T-cell (primary cell): Measurements from ENCODE around the gene ACTL6A. TPM values are rescaled to one million over a fixed set of nuclear protein-coding genes. Genes with fewer than 3 reads are reported as not detected.

Source experiments
- ATAC-seq, 4 experiments: fragments of 200-7000 bp in 3 of 4; fragments of 150-1000 bp in 1 of 4; cut with Tn5 transposase; replicated peaks in 1 of 4; 1 replicate in 3 of 4; 2 replicates in 1 of 4; pipeline ENCODE4 v1.10.0; 2021; ENCODE audit warnings: moderate library complexity in 3 of 4, mild to moderate bottlenecking in 2 of 4, moderate number of reproducible peaks in 1 of 4
- CTCF ChIA-PET, 2 donors: fragments of 300-600 bp; sonication (Branson Sonifier 250); formaldehyde crosslinking; loops; one replicate each; lab custom pipeline; 2022; ENCODE audit warnings: antibody characterized with exemption in 2 of 2; lab: Charles Lee
- POLR2A ChIA-PET, 2 donors: fragments of 300-600 bp; sonication (Branson Sonifier 250); formaldehyde crosslinking; loops; one replicate each; lab custom pipeline; 2022; ENCODE audit warnings: antibody characterized with exemption in 2 of 2; lab: Charles Lee
- DNase-seq, 35 experiments: peaks; one replicate each; pipeline versions ENCODE4 v3.0.0 to v3.0.0-alpha.2; 2013 to 2023
- H3K27ac ChIP-seq: one replicate; pipeline ENCODE4 v1.5.1; 2013; ENCODE audit warnings: low read length
- H3K27me3 ChIP-seq, 2 experiments: replicated peaks in 1 of 2; 1 replicate in 1 of 2; 2 replicates in 1 of 2; pipeline versions ENCODE4 v1.6.1 to v1.7.0; 2013; ENCODE audit warnings: low read length in 1 of 2, mixed read lengths in 1 of 2; ENCODE audit not compliant: control insufficient read depth in 2 of 2, insufficient read depth in 2 of 2; ENCODE audit errors: extremely low read depth in 1 of 2
- H3K36me3 ChIP-seq, 2 donors: 1 replicate in 1 of 2; 2 replicates in 1 of 2; pipeline versions ENCODE4 v1.6.1 to v1.7.0; 2013; ENCODE audit warnings: low read length in 1 of 2; ENCODE audit not compliant: control insufficient read depth in 2 of 2, insufficient read depth in 1 of 2; ENCODE audit errors: extremely low read depth in 1 of 2
- H3K4me1 ChIP-seq, 2 experiments: 1 replicate in 1 of 2; 2 replicates in 1 of 2; pipeline versions ENCODE4 v1.6.1 to v1.7.0; 2013; ENCODE audit warnings: low read length in 2 of 2, mixed read lengths in 1 of 2; ENCODE audit not compliant: insufficient read depth in 2 of 2, control insufficient read depth in 1 of 2; ENCODE audit errors: extremely low read depth in 1 of 2
- H3K4me3 ChIP-seq, 2 donors: 1 replicate in 1 of 2; 2 replicates in 1 of 2; pipeline versions ENCODE4 v1.5.1 to v1.7.0; 2013; ENCODE audit warnings: mild to moderate bottlenecking in 2 of 2, low read length in 1 of 2, moderate library complexity in 1 of 2; ENCODE audit not compliant: control insufficient read depth in 1 of 2; ENCODE audit errors: extremely low read depth in 1 of 2
- H3K9me3 ChIP-seq: 2 replicates; pipeline ENCODE4 v1.7.0; 2013
- H3K27ac Mint-ChIP-seq, 2 donors: one replicate each; pipeline ENCODE4 v1.8.0; 2020 to 2021; ENCODE audit warnings: mild to moderate bottlenecking in 2 of 2, mixed read lengths in 2 of 2
- H3K27me3 Mint-ChIP-seq, 2 donors: one replicate each; pipeline ENCODE4 v1.8.0; 2021 to 2022; ENCODE audit warnings: mixed read lengths in 2 of 2
- H3K36me3 Mint-ChIP-seq: one replicate; pipeline ENCODE4 v1.8.0; 2021; ENCODE audit warnings: mixed read lengths
- H3K4me1 Mint-ChIP-seq, 3 donors: one replicate each; pipeline ENCODE4 v1.8.0; 2020 to 2022; ENCODE audit warnings: mixed read lengths in 3 of 3, mild to moderate bottlenecking in 1 of 3
- H3K4me3 Mint-ChIP-seq, 3 donors: one replicate each; pipeline ENCODE4 v1.8.0; 2020 to 2022; ENCODE audit warnings: mild to moderate bottlenecking in 3 of 3, mixed read lengths in 3 of 3, moderate library complexity in 3 of 3
- H3K9me3 Mint-ChIP-seq, 3 donors: one replicate each; pipeline ENCODE4 v1.8.0; 2020 to 2022; ENCODE audit warnings: mixed read lengths in 3 of 3
- whole genome bisulfite sequencing: methylation state at CpG from one replicate; pipeline ENCODE4 v1.1.5; 2013; ENCODE audit warnings: missing lambda C conversion rate; ENCODE audit not compliant: insufficient coverage; 5-methylcytosine and 5-hydroxymethylcytosine counted together
- total RNA-seq, 35 experiments: library from RNA in 6 of 35; stranded (reverse) in 6 of 35; fragments of 120-200 nt in 1 of 35; gene quantifications; one replicate each; pipeline versions ENCODE4 v1.2.1 to v1.2.4 and lab custom pipeline; 2013 to 2026

The ACTL6A gene
- total RNA-seq, 5 donors from 2014 or later (not counting 1 experiment from before 2014, with no cell fraction given) = 27.4 to 62.7 (median 59.2) TPM

DNA sequence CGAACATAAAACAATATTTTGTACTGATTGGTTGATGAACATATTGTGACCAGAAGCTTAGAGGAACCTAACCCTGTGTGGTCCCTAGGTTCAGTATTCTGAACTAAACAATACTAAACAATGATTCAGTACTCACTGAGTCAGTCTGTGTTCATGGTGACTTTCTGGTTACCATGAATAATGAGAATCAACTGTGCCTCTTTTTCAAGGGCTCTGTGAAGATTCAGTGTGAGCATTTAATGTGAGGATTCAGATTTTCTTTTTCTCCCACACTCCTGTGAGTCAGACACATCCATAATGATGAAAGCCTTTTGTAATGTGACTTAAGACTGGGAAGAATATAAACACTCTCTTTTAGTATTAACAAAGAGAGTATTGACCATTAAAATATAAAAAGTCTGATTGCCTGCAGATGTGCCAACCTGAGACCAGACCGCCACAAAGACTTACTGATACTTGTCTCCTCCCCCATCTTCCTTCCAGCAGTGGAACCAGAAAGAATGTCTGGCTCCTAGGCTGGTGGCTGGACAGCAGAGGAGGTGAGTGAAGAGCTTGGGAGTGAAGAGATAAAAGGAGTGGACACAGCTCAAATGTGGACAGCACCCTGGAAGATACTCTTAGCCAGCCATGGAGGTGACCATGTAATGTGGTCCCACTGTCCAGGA lies 17.6 kb upstream of the ACTL6A start:
- no peaks in the 10 kb centered on the region for H3K27me3 ChIP-seq
- no peaks in the 10 kb centered on the region for H3K9me3 ChIP-seq
- POLR2A ChIA-PET = no interaction called here
- H3K4me1 Mint-ChIP-seq = no peaks in the 10 kb centered on the region
- WGBS = no CpG with 5 or more reads among the region's 2 CpGs
- H3K9me3 Mint-ChIP-seq = no peaks in the 10 kb centered on the region
- no peak overlapping the region for H3K27ac Mint-ChIP-seq
- H3K36me3 ChIP-seq = no peaks in the 10 kb centered on the region
- H3K4me3 Mint-ChIP-seq = no peak overlapping the region
- no peak overlapping the region for H3K4me3 ChIP-seq
- ATAC-seq (no peak), DNase-seq (no peak)
- CTCF ChIA-PET = no interaction called here
- peaks cover 9 to 16% of the 10 kb centered on the region in 2 donors for H3K27me3 Mint-ChIP-seq
- H3K4me1 ChIP-seq = no peaks in the 10 kb centered on the region
- no peaks in the 10 kb centered on the region for H3K36me3 Mint-ChIP-seq
- H3K27ac ChIP-seq = no peak overlapping the region

DNA sequence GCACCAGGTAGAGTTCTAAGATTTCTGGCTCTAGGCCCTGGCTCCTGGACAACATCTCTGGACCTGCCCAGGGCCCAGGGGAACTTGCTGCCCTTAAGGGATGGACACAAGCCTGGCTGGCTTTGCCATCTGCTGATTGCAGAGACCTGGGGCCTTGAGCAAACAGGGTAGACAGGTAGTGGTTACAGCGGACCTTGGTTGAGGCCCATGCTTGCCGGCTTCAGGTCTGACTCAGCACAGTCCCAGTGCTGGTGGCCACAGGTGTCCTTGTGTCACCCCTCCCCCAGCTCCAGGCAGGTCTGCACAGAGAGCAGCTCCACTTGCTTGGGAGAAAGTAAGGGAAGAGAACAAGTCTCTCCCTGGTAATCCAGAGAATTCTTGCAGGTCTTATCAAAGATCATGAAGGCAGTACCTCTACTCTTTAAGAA lies 15.9 kb upstream of the ACTL6A start:
- no peaks in the 10 kb centered on the region for H3K36me3 Mint-ChIP-seq
- no peaks in the 10 kb centered on the region for H3K9me3 Mint-ChIP-seq
- no peak overlapping the region for H3K27ac Mint-ChIP-seq
- 45% methylated on average over 2 of the region's 2 CpGs for WGBS
- CTCF ChIA-PET = no interaction called here
- Histone ChIP-seq H3K4me1 (no peaks in the 10 kb centered on the region), H3K9me3 (no peaks in the 10 kb centered on the region), H3K27ac (no peak overlapping the region), H3K27me3 (no peaks in the 10 kb centered on the region), H3K4me3 (no peak overlapping the region), H3K36me3 (no peaks in the 10 kb centered on the region)
- no peak overlapping the region for H3K4me3 Mint-ChIP-seq
- POLR2A ChIA-PET = interaction anchor here in 1 of 2 donors (0.6 kb wide), 1 partner anchor 374 kb away, joined by 3 read pairs; no protein-coding TSS in a partner anchor
- ATAC-seq = no peak
- no peaks in the 10 kb centered on the region for H3K4me1 Mint-ChIP-seq
- peaks cover 6 to 14% of the 10 kb centered on the region in 2 donors for H3K27me3 Mint-ChIP-seq
- no peak for DNase-seq

DNA sequence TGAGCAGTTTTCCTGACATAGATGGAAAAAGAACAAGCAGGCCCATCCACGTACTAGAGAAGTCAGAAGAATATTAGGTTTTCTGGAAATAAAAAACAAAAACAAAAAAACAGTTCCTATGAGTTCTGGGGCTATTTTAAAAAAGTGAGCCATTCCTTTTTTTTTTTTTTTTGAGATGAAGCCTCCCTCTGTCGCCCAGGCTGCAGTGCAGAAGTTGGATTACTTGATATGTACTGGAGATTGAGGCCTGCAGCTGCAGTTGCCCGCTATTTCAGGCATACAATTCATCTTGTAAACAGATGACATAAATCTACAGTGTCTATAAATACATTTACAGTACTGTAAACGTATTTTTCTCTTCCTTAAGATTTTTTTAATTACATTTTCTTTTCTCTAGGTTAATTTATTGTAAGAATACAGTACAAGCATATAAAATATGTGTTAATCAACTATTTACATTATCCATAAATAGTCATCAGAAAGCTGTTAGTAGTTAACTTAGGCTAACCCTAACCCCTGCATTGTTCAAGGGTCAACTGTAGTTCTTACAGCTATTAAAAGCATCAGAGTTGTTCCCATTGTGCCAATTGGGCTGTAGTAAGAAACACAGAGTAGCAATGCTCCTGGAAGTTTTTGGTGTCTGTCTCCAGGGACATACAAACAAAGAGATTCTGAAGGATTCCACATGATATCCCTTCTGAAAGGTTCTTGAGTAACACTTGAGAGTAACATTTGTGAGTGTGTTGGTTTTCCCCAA lies 11.2 kb upstream of the ACTL6A start:
- Mint-ChIP-seq H3K27ac (no peak overlapping the region), H3K9me3 (no peaks in the 10 kb centered on the region), H3K27me3 (peaks cover 0 to 1% of the 10 kb centered on the region in 2 donors), H3K4me3 (no peak overlapping the region), H3K36me3 (no peaks in the 10 kb centered on the region), H3K4me1 (no peaks in the 10 kb centered on the region)
- no peak for ATAC-seq
- no peaks in the 10 kb centered on the region for H3K27me3 ChIP-seq
- no peak overlapping the region for H3K4me3 ChIP-seq
- H3K9me3 ChIP-seq = no peaks in the 10 kb centered on the region
- ChIA-PET POLR2A (interaction anchor here in 1 of 2 donors (0.5 to 0.6 kb wide), 2 partner anchors 255 to 501 kb away, joined by 3 to 6 read pairs; no protein-coding TSS in a partner anchor), CTCF (interaction anchor here in 1 of 2 donors (0.6 to 0.7 kb wide), 2 partner anchors 11 to 482 kb away, joined by 3 to 5 read pairs; partner anchors contain the start of gene ACTL6A)
- no peaks in the 10 kb centered on the region for H3K4me1 ChIP-seq
- H3K27ac ChIP-seq = no peak overlapping the region
- WGBS = no CpG with 5 or more reads among the region's 4 CpGs
- DNase-seq = no peak
- H3K36me3 ChIP-seq = no peaks in the 10 kb centered on the region

DNA sequence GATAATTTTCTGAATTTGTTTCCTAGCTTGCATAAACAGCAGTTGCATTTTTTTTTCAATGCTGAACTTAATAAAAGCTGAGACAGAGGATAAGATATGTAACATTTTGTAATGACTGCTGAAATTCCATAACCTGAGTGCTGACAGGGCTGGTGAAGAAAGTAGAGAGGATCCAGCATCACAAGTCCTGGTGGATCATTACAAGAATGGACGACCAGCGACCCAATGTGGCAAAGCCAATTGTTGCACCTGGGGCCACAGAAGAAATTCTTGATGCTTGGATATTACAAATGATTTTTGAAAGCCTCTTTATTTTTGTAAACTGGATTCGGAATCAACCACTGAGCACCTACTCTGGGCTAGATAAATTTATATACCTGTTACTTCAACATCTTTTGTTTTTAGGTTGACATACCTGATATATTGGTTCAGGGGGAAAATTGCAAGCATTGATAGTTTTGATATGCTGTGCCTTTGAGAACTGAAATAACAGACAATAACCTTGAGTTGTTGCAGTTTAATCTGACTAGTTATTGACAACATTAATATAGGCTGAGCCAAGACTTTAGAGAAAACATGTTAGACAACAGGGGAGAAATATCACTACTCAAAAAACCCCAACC lies 3.9 kb upstream of the ACTL6A start:
- Mint-ChIP-seq H3K27me3 (peaks cover 0 to 5% of the 10 kb centered on the region in 2 donors), H3K4me1 (peaks cover 5 to 13% (median 8%) of the 10 kb centered on the region in 3 donors), H3K4me3 (no peak overlapping the region), H3K9me3 (no peaks in the 10 kb centered on the region), H3K36me3 (no peaks in the 10 kb centered on the region), H3K27ac (no peak overlapping the region)
- H3K4me3 ChIP-seq = no peak overlapping the region
- ATAC-seq = no peak
- H3K4me1 ChIP-seq = peaks cover 4 to 7% of the 10 kb centered on the region in 2 experiments
- H3K36me3 ChIP-seq = no peaks in the 10 kb centered on the region
- peak in 24 of 35 experiments; percentile 4 to 58 (median 24) for DNase-seq
- H3K9me3 ChIP-seq = no peaks in the 10 kb centered on the region
- CTCF ChIA-PET = interaction anchor here (0.7 to 1.7 kb wide), 2 partner anchors 419 to 543 kb away, joined by 3 to 8 read pairs; no protein-coding TSS in a partner anchor
- no peak overlapping the region for H3K27ac ChIP-seq
- no peaks in the 10 kb centered on the region for H3K27me3 ChIP-seq
- 17% methylated on average over 1 of the region's 3 CpGs for WGBS
- POLR2A ChIA-PET = no interaction called here

DNA sequence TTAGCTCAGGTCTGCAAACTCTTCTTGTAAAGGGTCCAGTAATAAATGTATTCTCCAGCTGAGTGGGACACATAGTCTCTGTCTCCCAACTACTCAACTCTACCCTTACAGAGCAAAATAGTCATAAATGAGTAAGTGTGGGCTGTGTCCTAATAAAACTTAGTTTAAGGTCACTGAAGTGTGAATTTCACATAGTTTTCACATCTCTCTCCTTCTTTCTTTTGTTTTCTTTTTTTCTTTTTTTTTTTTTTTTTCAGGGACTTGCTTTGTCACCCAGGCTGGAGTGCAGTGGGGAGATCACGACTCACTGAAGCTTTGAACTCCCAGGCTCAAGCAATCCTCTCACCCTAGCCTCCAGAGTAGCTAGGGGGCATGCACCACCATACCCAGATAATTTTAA lies 1.9 kb upstream of the ACTL6A start:
- DNase-seq (no peak), ATAC-seq (no peak)
- Mint-ChIP-seq H3K4me1 (peaks cover 16 to 31% (median 26%) of the 10 kb centered on the region in 3 donors), H3K4me3 (no peak overlapping the region), H3K36me3 (no peaks in the 10 kb centered on the region), H3K9me3 (no peaks in the 10 kb centered on the region), H3K27me3 (peaks cover 0 to 5% of the 10 kb centered on the region in 2 donors), H3K27ac (no peak overlapping the region)
- CTCF ChIA-PET = interaction anchor here in 1 of 2 donors (0.6 to 0.9 kb wide), 4 partner anchors 24 to 1136 kb away, joined by 3 to 7 read pairs (median 4); no protein-coding TSS in a partner anchor
- H3K4me3 ChIP-seq = no peak overlapping the region
- H3K4me1 ChIP-seq = peaks cover 11 to 19% of the 10 kb centered on the region in 2 experiments
- H3K27ac ChIP-seq = no peak overlapping the region
- H3K9me3 ChIP-seq = no peaks in the 10 kb centered on the region
- WGBS = 100% methylated on average over 1 of the region's 1 CpG
- POLR2A ChIA-PET = interaction anchor here (0.6 kb wide), 2 partner anchors 44 to 81 kb away, joined by 4 to 6 read pairs; no protein-coding TSS in a partner anchor
- no peaks in the 10 kb centered on the region for H3K36me3 ChIP-seq
- H3K27me3 ChIP-seq = no peaks in the 10 kb centered on the region
